ENCODE measurements around the gene ADA. TPM values are rescaled to one million over a fixed set of nuclear protein-coding genes. Genes with fewer than 3 reads are reported as not detected.
A peak's percentile ranks its signal among the peaks of the same experiment; 100 is the strongest.

ADA gene
- total and polyA plus RNA-seq, 2 of the 13 experiments (the other 11 are each of a cell fraction or from before 2014, with no cell fraction given) = 2.5 to 11.3 TPM

DNA sequence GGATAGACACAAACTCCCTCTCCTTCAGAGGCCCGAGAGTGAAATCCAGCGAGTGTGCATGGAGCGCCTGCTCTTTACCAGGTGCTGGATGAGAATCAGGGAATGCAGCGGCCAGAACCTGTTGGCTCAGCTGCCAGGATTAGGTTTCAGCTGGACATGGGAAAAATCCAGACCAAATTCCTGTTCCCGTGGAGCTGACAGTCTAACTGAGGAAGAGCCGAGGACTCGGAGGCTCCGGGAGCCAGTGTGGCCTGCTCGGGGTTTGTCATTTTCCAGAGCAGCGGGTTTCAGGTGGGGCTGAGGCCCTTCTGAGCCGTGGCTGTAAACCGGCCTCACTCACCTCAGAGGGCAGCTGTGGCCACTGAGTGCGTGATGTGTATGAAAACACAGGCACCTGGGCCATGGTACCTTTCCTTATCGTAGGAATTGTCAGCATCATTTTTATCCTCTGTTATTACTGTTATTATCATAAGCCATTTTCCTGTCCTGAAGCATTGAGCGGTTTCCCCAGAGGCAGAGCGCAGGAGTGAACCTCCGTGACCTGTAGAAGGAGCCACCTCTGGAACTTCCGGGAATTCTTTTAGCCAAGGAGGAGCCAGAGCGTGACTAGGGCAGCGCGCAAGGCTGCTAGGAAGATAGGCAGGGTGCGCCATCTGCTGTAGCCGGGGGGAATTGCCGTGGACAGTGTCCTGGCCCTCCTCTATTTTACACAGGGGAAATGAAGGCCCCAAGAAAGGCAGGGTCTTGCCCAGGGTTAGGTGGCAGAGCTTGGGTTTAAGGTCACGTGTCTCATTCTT lies 41.8 kb downstream of the ADA start (continued):
- TF ChIP-seq SKIL (CRISPR knock-in tag; IDR thresholded peaks at IDR 0.05; ENCODE audit: borderline replicate concordance) (no peak), SOX13 (IDR thresholded peaks at IDR 0.05) (0 out of 2 replicates have a peak, but pooled peaks have one; percentile 23), SOX13 (CRISPR knock-in tag; conservative IDR thresholded peaks at IDR 0.05 in 1 of 2, IDR thresholded peaks at IDR 0.05 in 1 of 2) (peak; percentile 35 to 50; a peak in 1 of 4 replicates), RFX1 (IDR thresholded peaks at IDR 0.05) (no peak), HIVEP1 (CRISPR knock-in tag; IDR thresholded peaks at IDR 0.05) (0 out of 2 replicates have a peak, but pooled peaks have one; percentile 62), ZNF567 (CRISPR knock-in tag; IDR thresholded peaks at IDR 0.05; ENCODE audit: borderline replicate concordance) (peak; percentile 99; the same call in 1 of the 2 replicates), ZNF891 (CRISPR knock-in tag; IDR thresholded peaks at IDR 0.05) (peak; percentile 56; the same call in 1 of the 2 replicates), ZNF564 (CRISPR knock-in tag; IDR thresholded peaks at IDR 0.05) (no peak), AHDC1 (CRISPR knock-in tag; IDR thresholded peaks at IDR 0.05; ENCODE audit: borderline replicate concordance) (no peak), KLF6 (CRISPR knock-in tag; IDR thresholded peaks at IDR 0.05) (peak; percentile 55; the same call in 1 of the 2 replicates), PRPF4 (IDR thresholded peaks at IDR 0.05; ENCODE audit: low read depth, low read length, poor library complexity, severe bottlenecking) (no peak), THAP7 (CRISPR knock-in tag; IDR thresholded peaks at IDR 0.05) (peak; percentile 84; the same call in 1 of the 2 replicates), ZXDC (CRISPR knock-in tag; IDR thresholded peaks at IDR 0.05) (0 out of 2 replicates have a peak, but pooled peaks have one; percentile 24), CHCHD3 (CRISPR knock-in tag; IDR thresholded peaks at IDR 0.05) (no peak), ZNF672 (CRISPR knock-in tag; IDR thresholded peaks at IDR 0.05) (no peak)
- TF ChIP-seq, protein P1, sequence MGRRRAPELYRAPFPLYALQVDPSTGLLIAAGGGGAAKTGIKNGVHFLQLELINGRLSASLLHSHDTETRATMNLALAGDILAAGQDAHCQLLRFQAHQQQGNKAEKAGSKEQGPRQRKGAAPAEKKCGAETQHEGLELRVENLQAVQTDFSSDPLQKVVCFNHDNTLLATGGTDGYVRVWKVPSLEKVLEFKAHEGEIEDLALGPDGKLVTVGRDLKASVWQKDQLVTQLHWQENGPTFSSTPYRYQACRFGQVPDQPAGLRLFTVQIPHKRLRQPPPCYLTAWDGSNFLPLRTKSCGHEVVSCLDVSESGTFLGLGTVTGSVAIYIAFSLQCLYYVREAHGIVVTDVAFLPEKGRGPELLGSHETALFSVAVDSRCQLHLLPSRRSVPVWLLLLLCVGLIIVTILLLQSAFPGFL (CRISPR knock-in tag; IDR thresholded peaks at IDR 0.05) = no peak

All from HepG2 (cell line).